GM12878 (cell line): ENCODE measurements around the gene TUT1. TPM values are rescaled to one million over a fixed set of nuclear protein-coding genes. Genes with fewer than 3 reads are reported as not detected.

Experiments used
- ATF7 ChIP-seq: fragments of 450-650 bp; IDR thresholded peaks from 2 replicates; pipeline ENCODE4 v1.6.1; 2016; ENCODE audit warnings: low read depth, mild to moderate bottlenecking
- CBX3 ChIP-seq: fragments of 200-600 bp; sonication (generic); IDR thresholded peaks from 2 replicates; pipeline ENCODE4 v1.6.1; 2016; ENCODE audit warnings: low read depth, borderline replicate concordance
- CREB1 ChIP-seq: IDR thresholded peaks from 2 replicates; pipeline ENCODE4 v1.6.1; 2012; ENCODE audit warnings: low read depth, mild to moderate bottlenecking, inconsistent platforms
- GATAD2B ChIP-seq: fragments of 450-650 bp; conservative IDR thresholded peaks from 2 replicates; pipeline ENCODE4 v1.6.1; 2017; ENCODE audit warnings: low read depth, mild to moderate bottlenecking, moderate library complexity
- IRF3 ChIP-seq: fragments of 450-650 bp; IDR thresholded peaks from 2 replicates; pipeline ENCODE4 v1.6.1; 2014; ENCODE audit warnings: mild to moderate bottlenecking
- IRF4 ChIP-seq: IDR thresholded peaks from 2 replicates; pipeline ENCODE4 v1.6.1; 2011; ENCODE audit warnings: low read depth, low read length
- KLF5 ChIP-seq: fragments of 450-650 bp; IDR thresholded peaks from 2 replicates; pipeline ENCODE4 v1.6.1; 2014; ENCODE audit warnings: mild to moderate bottlenecking; ENCODE audit not compliant: partially characterized antibody
- MLLT1 ChIP-seq: fragments of 450-650 bp; IDR thresholded peaks from 2 replicates; pipeline ENCODE4 v1.6.1; 2016; ENCODE audit warnings: mild to moderate bottlenecking
- MTA2 ChIP-seq: fragments of 450-650 bp; IDR thresholded peaks from 2 replicates; pipeline ENCODE4 v1.6.1; 2016; ENCODE audit warnings: low read depth, mild to moderate bottlenecking, moderate library complexity
- MXI1 ChIP-seq: fragments of 150-350 bp; IDR thresholded peaks from 2 replicates; pipeline ENCODE4 v1.6.1; 2011; ENCODE audit warnings: low read depth, mild to moderate bottlenecking, inconsistent platforms, low read length, improper control_type of control experiment
- NFYA ChIP-seq: IDR thresholded peaks from 2 replicates; pipeline ENCODE4 v1.6.1; 2011; ENCODE audit warnings: low read depth, mild to moderate bottlenecking, low read length, improper control_type of control experiment, borderline replicate concordance
- PBX3 ChIP-seq: IDR thresholded peaks from 2 replicates; pipeline ENCODE4 v1.6.1; 2011; ENCODE audit warnings: mild to moderate bottlenecking, low read depth, low read length, moderate library complexity; ENCODE audit not compliant: insufficient replicate concordance
- PML ChIP-seq: IDR thresholded peaks from 2 replicates; pipeline ENCODE4 v1.6.1; 2012; ENCODE audit warnings: low read length, inconsistent platforms
- POU2F2 ChIP-seq: IDR thresholded peaks from 3 replicates; pipeline ENCODE4 v1.6.1; 2011; ENCODE audit warnings: low read depth, mild to moderate bottlenecking, low read length, borderline replicate concordance
- REST ChIP-seq: IDR thresholded peaks from 2 replicates; pipeline ENCODE4 v1.6.1; 2012; ENCODE audit warnings: mild to moderate bottlenecking, low read depth, low read length
- SMAD1 ChIP-seq: fragments of 450-650 bp; IDR thresholded peaks from 2 replicates; pipeline ENCODE4 v1.6.1; 2018; ENCODE audit warnings: mild to moderate bottlenecking, low read depth; ENCODE audit not compliant: partially characterized antibody
- SPI1 ChIP-seq: IDR thresholded peaks from 2 replicates; pipeline ENCODE4 v1.6.1; 2011; ENCODE audit warnings: low read depth, mild to moderate bottlenecking, low read length, moderate library complexity, borderline replicate concordance; ENCODE audit not compliant: insufficient read depth
- SREBF1 ChIP-seq: IDR thresholded peaks from 2 replicates; pipeline ENCODE4 v1.6.1; 2012; ENCODE audit warnings: mild to moderate bottlenecking, low read length
- SRF ChIP-seq, 2 experiments: IDR thresholded peaks; 2 replicates each; pipeline ENCODE4 v1.6.1; 2011; ENCODE audit warnings: low read depth in 2 of 2, low read length in 2 of 2, mild to moderate bottlenecking in 1 of 2, moderate library complexity in 1 of 2
- ZNF24 ChIP-seq: fragments of 450-650 bp; IDR thresholded peaks from 2 replicates; pipeline ENCODE4 v1.6.1; 2017; ENCODE audit warnings: antibody characterized with exemption, mild to moderate bottlenecking
- ZNF384 ChIP-seq: IDR thresholded peaks from 2 replicates; pipeline ENCODE4 v1.6.1; 2012; ENCODE audit warnings: low read depth, mild to moderate bottlenecking, low read length, improper control_type of control experiment, borderline replicate concordance
- polyA plus RNA-seq, 11 experiments: library from polyadenylated mRNA; depleted of rRNA in 4 of 11; unstranded in 6 of 11; stranded (reverse) in 5 of 11; fragments of >200 nt; fragmentation: Nextera tagmentation in 4 of 11; fragmentation: Illumina TruSeq in 1 of 11; extraction: Ambion mirVana in 4 of 11; extraction: Trizol in 1 of 11; gene quantifications; 1 replicate in 1 of 11; 2 replicates in 10 of 11; pipeline versions ENCODE4 v1.2.1 to v1.2.3, GENCODE V29; 2011 to 2016; ENCODE audit warnings: inconsistent platforms in 2 of 11, missing spikeins in 2 of 11, low read depth in 1 of 11
- total RNA-seq, 4 experiments: library from RNA; depleted of rRNA in 3 of 4; stranded (reverse); fragments of >200 nt in 3 of 4; fragmentation: Illumina TruSeq in 1 of 4; extraction: Trizol in 1 of 4; gene quantifications; 2 replicates each; pipeline versions ENCODE4 v1.2.1 to v1.2.3, GENCODE V29; 2013 to 2021

The TUT1 gene
- total and polyA plus RNA-seq, 10 of the 15 experiments (the other 5 are each of a cell fraction or from before 2014, with no cell fraction given) = 1.1 to 29.9 (median 16.2) TPM

GRCh38 chr11:62555464-62556107 lies 35.7 kb downstream of the TUT1 start (continued):
- no peak for TF ChIP-seq SMAD1
- TF ChIP-seq SPI1 = peak; percentile 100
- peak; percentile 73; the same call in 1 of the 2 replicates for TF ChIP-seq MXI1
- 0 out of 4 replicates have a peak, but pooled peaks of 1 of the 2 experiments have one; percentile 67 for TF ChIP-seq SRF (IDR thresholded peaks at IDR 0.05; ENCODE audit: low read depth in 2 of 2, low read length in 2 of 2)
- no peak for TF ChIP-seq CREB1
- TF ChIP-seq ZNF24 = no peak
- TF ChIP-seq CBX3 = no peak
- peak; percentile 88 for TF ChIP-seq GATAD2B
- peak; percentile 58; the same call in 1 of the 2 replicates for TF ChIP-seq PML
- no peak for TF ChIP-seq IRF3
- peak; percentile 72; the same call in 1 of the 3 replicates for TF ChIP-seq POU2F2
- peak; percentile 94 for TF ChIP-seq IRF4
- no peak for TF ChIP-seq NFYA
- TF ChIP-seq REST = peak; percentile 63
- TF ChIP-seq KLF5 = peak; percentile 70
- TF ChIP-seq SREBF1 = no peak
- TF ChIP-seq PBX3 = peak; percentile 12
- peak; percentile 61; the same call in 1 of the 2 replicates for TF ChIP-seq ATF7
- peak; percentile 89 for TF ChIP-seq MTA2
- TF ChIP-seq MLLT1 = peak; percentile 77
- TF ChIP-seq ZNF384 = 0 out of 2 replicates have a peak, but pooled peaks have one; percentile 27
